Fibroblast of pulmonary artery (primary cell): Measurements from ENCODE around the gene NANOS3.
A peak's percentile ranks its signal among the peaks of the same experiment; 100 is the strongest.

Experiments used
- DNase-seq: peaks from one replicate; pipeline ENCODE4 v3.0.0-alpha.2; 2010; ENCODE audit warnings: low read depth
- H3K4me3 ChIP-seq: replicated peaks from 2 replicates; pipeline ENCODE4 v1.5.1; 2011; ENCODE audit warnings: low read depth, mild to moderate bottlenecking, control low read depth, low read length, moderate library complexity
- TF ChIP-seq, protein P1 (sequence below): IDR thresholded peaks from 2 replicates; pipeline ENCODE4 v1.5.1; 2011; ENCODE audit warnings: mild to moderate bottlenecking, control low read depth, low read length, inconsistent platforms; ENCODE audit errors: missing control alignments

Gene NANOS3

DNA sequence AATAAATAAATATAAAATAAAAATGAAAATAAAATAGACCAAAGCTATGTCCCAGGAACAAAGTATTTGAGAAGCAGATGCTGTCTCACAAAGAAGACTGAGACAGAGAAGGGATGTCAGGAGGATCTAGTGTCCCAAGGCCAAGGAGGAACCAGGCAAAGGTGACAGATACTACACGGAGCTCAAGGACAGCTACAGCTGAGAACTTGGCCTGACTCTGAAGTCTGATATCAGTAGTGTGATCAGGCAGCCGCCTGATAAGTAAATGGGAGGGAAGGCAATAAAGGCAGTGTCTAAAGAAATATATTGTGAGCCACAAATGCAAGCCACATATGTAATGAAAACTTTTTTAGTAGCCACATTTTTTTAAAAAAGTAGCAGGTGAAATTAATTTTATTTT, 20.4 kb upstream of the NANOS3 start:
- no peak overlapping the region for H3K4me3 ChIP-seq
- no peak for DNase-seq
- TF ChIP-seq, protein P1, sequence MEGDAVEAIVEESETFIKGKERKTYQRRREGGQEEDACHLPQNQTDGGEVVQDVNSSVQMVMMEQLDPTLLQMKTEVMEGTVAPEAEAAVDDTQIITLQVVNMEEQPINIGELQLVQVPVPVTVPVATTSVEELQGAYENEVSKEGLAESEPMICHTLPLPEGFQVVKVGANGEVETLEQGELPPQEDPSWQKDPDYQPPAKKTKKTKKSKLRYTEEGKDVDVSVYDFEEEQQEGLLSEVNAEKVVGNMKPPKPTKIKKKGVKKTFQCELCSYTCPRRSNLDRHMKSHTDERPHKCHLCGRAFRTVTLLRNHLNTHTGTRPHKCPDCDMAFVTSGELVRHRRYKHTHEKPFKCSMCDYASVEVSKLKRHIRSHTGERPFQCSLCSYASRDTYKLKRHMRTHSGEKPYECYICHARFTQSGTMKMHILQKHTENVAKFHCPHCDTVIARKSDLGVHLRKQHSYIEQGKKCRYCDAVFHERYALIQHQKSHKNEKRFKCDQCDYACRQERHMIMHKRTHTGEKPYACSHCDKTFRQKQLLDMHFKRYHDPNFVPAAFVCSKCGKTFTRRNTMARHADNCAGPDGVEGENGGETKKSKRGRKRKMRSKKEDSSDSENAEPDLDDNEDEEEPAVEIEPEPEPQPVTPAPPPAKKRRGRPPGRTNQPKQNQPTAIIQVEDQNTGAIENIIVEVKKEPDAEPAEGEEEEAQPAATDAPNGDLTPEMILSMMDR: no peak

DNA sequence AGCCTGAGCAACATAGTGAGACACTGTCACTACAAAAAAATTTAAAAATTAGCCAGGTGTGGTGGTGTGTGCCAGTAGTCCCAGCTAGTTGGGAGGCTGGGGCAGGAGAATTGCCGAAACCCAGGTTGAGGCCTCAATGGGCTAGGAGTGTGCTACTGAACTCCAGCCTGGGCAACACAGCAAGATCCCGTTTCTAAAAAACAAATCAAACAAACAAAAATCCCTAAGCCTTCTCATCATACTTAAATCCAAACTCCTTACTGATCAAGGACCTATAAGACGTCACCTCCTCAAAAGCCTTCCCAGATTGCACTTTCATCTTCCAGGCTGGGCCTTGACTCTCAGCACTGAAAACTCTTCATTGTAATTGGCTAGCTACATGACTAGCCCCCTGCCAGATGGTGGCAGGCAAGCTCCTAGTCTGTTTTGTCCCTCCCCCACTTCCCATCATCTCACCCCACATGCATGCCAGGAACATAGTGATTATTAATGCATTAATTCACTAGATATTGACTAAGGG, 17.5 kb upstream of the NANOS3 start:
- DNase-seq: peak; percentile 50
- TF ChIP-seq, protein P1: no peak
- H3K4me3 ChIP-seq: no peak overlapping the region

DNA sequence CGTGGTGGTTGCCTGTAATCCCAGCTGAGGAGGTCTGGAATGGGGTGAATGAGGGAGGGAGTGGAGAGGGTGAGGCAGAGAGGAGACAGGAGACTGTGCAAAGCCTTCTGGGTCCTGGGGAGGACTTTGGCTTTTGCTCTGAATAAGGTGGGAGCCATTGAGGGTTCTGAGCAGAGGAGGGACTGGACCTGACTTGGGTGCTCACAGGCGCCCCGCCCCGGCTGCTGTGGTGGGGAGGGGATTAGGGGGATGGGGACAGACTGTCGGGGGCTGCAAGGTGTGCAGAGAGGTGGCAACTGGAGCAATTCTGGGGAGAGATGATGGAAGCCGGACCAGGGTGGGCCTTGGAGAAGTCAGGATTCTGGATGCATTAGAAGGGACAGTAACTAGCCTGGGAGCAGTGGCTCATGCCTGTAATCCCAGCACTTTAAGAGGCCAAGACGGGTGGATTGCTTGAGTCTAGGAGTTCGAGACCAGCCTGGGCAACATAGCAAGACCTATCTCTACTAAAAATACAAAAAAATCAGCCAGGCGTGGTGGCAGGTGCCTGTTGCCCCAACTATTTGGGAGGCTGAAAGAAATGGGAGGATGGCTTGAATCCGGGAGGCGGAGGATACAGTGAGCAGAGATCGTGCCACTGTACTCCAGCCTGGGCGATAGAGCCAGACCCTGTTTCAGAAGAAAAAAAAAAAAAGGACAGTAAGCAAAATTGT, 16.1 kb upstream of the NANOS3 start:
- H3K4me3 ChIP-seq: no peak overlapping the region
- no peak for DNase-seq
- TF ChIP-seq, protein P1: no peak

DNA sequence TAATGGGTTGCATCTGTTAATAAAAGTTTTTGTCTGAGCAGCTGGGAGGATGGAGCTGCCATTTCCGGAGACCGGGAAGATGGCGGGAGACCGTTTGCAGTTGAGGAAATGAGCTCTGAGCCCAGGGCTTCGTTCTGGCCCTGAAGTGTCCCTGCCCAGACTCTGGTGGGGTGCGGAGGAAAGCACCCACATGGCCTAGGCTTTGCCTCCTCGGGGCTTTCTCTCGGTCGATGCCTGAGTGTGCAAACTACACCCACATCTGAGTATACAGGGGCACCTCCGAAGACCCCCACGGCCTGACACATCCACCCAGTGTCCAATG, 15.6 kb upstream of the NANOS3 start:
- H3K4me3 ChIP-seq: no peak overlapping the region
- no peak for DNase-seq

DNA sequence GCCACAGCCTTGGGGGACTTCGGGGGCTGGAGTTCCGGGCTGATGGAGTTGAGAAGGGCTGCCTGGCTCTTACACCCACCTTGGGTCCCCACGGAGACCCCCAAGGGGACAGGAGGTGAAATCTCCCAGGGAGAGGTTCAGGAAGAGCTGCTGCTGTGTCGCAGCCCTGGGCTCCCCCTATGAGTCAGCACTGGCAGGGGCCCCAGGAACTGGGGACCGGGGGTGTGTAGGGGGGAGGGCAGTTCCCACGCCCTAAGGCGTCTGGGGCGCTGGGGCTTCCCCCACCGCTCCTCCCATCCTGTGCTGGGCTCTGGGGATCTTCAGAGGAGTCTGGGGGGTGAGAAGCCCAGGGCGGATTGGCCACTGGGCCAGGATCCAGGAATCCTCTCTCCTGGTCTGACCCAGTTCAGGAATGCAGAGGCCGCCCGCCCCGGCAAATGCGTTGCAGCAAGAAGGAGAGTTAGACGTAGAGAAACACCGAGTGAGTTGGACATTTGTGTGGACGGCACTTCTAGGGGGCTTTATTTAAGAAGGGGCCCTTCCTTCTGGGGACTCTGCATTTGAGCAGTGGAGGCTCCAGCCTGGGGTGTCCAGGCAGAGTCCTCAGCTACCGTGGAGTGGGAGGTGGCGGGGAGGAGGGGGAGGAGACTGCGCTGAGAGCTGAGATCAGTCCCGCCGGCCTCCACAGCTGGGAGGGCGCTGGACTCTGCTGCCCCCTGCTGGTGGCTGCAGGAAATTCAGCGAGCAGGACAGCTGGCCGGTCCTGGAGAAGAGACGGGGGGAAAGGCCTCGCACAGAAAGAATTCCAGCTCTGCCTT, 15.0 kb upstream of the NANOS3 start:
- H3K4me3 ChIP-seq: peak overlapping the region; percentile 41
- DNase-seq: peak; percentile 91
- TF ChIP-seq, protein P1: peak; percentile 79

More for the DNA sequence above, 15.6 kb upstream of the NANOS3 start:
- TF ChIP-seq, protein P1: no peak

DNA sequence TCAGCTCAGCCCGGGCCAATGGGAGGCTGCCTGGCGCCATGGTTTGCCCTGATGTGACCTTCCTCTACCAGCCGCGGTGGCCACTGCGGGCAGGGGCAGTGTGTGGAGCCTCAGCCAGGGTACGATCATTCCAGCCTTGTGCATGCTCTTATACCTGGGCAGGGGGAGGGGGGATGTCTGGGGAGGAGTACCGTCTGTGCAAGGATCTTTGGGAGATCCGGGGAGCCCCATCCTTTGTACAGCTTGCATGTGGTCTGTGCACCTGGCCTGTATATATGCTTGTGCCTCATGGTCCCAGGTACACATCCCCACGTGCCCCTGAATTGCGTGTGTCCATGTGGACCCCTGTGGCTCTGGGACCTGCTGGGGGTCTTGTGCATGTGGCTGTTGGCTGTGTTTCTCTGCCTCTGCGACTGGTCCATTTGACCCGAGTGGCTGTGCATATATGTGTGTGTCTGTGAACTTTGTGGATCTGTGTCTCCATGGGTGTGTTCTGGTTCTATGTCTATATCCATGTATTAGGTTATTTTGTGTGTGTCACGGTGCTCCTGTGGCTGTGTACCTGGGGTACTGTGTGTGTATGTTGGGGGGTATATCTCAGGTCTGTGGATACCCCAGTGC, 12.8 kb upstream of the NANOS3 start:
- no peak overlapping the region for H3K4me3 ChIP-seq
- TF ChIP-seq, protein P1: no peak
- no peak for DNase-seq
